GM18502 (cell line): ENCODE results near the gene SPOCD1.

Experiments used
- ATAC-seq: cut with Tn5 transposase; IDR thresholded peaks from one replicate; pipeline ENCODE4 v1.9.1; 2021; ENCODE audit warnings: mild to moderate bottlenecking; ENCODE audit not compliant: unreplicated experiment, poor library complexity

Gene SPOCD1

DNA sequence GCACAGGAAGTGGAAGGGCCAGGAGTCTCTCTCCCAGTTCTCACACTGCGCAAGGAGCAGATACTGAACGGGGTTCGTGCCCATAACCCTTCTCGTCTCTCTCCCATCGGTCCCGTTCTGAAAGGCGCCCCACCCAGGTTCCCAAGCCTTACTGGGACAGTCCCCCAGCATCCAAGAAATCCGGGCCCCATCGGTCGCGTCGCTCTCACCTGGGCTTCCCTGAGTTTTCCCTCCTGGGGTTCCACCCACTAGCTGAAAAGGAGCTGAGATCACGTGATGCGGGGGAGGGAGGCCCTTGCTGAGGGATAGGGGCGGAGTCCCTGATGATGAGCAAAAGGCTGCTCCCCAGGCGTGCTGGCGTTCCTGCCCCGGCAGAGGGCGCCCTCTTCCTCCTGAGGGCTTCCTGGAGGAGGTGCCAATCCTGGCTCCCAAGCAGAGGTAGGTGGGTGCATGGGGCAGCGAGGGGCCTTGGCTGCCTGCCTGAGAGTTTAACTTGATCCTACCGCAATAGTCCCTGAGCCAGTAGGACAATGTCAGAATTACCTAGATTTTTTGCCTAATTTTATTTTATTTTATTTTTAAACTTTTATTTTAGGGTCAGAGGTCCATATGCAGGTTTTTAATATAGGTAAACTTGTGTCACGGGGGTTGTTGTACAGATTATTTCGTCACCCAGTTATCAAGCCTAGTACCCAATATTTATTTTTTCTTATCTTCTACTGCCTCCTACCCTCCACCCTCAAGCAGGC, at the start of gene SPOCD1:
Gene SPOCD1, minus strand, starts transcription at position 271 of the 749 bp plus-strand sequence. CDS start 689 bp downstream, outside the sequence.
- ATAC-seq, result no peak

DNA sequence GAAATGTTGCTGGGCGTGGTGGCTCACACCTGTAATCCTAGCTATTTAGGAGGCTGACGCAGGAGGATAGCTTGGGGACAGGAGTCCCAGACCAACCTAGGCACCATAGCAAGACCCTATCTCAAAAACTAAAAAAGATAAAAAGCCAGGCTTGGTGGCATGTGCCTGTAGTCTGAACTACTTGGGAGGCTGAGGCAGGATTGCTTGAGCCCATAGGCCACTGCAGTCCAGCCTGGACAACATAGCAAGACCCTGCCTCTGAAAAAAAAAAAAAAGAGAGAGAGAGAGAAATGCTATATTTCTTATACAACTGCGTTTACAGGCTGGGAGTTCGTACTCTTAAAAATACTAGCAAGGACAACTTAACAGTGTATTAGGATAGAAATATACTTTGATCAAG, 46.2 kb upstream of the SPOCD1 start:
- no peak for ATAC-seq

DNA sequence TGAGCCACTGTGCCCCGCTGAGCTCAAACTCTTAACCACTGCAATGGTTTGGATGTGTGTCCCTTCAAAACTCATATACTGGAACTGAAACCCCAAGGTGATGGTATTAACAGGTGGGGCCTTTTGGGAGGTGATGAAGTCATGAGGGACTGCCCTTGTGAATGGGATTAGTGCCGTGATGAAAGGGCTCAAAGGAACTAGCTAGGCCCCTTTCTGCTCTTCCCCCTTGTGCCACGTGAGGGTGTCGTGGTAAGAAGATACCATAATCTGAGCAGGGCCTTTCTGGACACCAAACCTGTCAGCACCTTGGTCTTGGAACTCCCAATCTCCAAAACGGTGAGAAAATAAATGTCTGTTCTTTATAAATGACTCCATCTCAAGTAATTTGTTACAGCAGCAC, 45.5 kb upstream of the SPOCD1 start:
- no peak for ATAC-seq

DNA sequence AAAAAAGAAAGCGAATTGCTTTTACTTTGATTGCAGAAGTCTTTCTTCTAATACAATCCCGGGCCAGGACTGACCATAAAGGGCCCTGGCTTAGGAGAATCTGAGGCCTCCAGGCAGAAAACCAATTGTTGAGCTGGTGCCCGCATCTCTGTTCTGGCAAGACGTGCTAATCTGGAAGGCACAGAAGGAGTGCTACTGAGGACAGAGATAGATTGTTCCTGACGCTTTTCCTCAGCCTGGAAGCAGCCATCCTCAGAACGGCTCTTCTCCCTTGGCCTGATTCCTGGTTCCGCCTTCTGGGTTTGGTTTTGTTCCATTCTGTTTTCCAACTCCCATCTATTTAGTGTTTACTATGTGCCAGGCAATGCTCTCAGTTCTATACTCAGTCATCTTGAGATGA, 44.8 kb upstream of the SPOCD1 start:
- no peak for ATAC-seq

DNA sequence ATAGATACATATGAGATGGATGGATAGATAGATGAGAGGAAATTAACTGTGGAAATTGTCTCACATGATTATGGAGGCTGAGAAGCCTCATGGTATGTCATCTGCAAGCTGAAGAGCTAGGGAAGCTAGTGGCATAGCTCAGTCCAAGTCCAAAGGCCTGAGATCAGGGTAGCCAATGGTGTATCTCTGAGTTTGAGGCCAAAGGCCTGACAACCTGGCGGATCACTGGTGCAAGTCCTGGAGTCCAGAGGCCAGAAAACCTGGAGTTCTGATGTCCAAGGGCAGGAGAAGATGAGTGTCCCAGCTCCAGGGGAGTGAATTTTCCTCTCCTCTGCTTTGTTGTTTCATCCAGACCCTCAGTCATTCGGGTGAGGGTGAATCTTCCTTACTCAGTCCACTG, 43.9 kb upstream of the SPOCD1 start:
- no peak for ATAC-seq

DNA sequence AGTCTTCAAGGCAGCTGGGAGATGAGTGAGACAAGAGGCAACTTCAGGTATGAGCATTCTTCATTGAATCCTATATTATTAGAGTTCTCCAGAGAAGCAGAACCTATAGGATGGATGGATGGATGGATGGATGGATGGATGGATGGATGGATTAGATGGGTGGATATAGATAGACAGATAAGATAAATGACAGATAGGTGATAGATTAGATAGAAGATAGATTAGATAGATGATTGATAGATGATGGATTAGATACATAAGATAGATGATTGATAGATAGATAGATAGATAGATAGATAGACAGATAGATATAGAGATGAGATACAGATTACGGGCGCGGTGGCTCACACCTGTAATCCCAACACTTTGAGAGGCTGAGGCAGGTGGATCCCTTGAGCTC, 43.2 kb upstream of the SPOCD1 start:
- ATAC-seq, result no peak

DNA sequence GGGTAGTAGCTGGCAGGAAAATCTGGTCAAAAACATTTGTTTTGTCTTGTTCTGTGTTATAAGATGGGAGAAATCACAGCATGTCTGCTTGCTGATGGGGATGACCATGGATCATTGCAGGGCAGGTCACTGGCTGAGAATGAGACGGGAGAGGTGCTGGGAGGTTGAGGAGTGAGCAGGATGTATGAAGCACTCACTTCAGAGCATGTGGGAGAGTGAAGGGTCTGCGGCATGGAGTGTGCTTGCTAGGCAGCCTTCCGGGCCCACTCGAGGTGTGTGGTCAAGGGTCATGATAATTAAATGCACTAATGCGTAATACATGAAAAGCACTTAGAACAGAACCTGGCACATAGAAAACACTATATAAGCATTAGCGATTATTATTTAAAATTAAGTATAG, 42.0 kb upstream of the SPOCD1 start:
- no peak for ATAC-seq

DNA sequence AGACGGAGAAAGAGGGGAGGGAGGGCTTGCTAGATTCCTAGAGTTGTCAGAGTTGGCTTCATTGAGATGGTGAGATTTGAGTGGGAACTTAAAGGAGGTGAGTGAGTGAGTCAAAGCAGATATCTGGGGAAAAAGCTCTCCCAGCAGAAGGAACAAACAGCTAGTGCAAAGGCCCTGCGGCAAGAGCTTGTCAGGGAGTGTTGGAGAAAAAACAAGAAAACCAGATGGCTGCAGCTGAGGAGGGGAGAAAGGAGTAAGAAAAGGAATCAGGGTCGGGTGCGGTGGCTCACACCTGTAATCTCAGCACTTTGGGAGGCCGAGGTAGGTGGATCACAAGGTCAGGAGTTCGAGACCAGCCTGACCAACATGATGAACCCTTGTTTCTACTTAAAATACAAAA, 40.3 kb upstream of the SPOCD1 start:
- no peak for ATAC-seq

DNA sequence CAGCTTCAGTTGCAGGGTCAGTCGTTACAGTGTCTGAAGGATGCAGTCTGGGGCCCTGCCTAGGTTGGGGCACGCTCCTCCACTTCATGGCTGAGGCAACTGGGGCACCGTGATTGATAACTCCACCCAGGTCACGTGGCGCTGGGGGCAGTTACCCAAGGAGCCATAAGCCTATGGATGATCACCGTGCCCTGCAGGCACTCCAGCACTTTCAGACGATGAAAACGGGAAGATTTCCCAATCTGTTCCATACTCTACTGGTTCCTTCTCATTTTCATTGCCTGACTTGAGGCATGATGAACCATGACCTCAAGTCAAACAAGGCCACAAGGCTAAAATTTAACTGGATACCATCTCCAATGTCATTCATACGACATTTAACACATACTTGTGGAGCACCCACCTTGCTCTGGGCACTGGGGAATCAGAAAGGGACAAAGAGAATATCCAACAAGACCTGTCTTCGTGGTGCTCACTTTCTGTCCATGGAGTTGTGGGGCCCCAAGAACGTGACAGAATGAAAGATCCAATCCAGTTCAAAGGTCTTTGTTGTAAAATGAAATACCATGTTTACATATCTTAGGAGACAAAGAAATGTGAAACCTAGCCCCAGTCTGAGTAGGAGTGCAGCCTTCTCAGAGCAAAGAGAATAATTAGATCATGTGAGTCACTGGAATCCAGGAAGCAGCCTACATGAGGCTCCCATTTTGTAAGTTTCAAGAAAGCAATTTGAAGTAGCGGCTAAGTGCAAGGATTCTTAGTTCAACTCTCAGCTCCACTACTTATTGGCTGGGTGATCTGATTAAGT, 39.4 kb upstream of the SPOCD1 start:
- no peak for ATAC-seq

DNA sequence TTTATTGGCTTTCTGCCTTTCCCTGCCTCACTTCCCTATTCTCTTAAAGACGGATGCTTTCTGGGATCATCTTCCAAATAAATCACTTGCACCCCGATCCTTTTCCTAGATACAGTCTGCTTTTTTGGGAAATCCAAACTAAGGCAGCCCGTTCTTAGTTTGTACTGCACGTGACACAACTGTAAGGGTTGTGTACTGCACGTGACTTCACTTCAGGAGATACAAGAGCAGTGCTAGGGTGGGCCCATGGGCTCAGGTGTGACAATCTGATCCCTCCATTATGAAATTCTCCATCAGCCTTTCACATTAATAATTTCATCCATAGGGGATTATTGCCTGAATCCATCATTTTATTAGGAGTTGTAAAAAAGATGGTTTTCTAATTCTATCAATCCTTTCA, 33.8 kb upstream of the SPOCD1 start:
- ATAC-seq, result no peak

DNA sequence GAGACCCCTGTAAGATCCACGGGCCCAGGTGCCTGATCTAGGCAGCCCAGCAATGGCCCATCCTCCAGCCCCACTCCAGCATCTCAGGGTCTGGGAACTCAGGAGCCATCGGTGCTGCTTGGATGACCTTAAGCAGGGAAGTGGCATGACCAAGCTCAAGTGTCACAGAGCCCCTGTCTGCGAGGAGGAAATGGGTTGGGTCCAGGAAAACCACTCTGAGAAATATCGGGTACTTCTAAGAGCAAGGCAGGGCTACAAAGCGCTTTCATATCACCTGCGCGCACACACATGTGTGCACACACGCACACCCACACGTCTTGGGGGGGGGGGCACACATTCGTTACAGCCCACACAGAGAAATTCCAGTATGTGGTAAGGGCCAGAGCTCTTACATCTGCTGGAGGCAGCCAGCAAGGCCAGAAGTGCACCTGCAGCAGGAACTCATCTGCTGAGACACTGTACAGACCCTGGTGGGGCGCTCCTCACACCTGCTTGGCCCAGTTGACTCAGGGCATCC, 32.6 kb upstream of the SPOCD1 start:
- no peak for ATAC-seq

DNA sequence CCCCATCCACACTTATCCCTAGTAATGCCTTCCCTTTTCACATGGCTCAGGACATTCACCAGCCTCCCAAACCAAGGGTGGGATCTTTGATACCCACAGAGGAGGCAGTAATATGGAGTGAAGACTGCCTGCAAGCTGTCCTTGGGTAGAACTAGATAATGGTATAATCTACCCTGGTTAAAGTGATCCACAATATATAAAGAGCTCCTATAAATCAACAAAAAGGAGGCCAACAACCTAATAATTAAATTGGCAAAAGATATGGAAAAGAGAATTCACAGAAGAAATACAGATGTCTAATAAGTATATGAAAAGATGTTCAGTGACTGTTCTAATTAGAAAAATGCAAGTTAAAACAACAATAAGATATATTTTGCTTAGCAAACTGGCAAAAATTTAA, 30.7 kb upstream of the SPOCD1 start:
- no peak for ATAC-seq

DNA sequence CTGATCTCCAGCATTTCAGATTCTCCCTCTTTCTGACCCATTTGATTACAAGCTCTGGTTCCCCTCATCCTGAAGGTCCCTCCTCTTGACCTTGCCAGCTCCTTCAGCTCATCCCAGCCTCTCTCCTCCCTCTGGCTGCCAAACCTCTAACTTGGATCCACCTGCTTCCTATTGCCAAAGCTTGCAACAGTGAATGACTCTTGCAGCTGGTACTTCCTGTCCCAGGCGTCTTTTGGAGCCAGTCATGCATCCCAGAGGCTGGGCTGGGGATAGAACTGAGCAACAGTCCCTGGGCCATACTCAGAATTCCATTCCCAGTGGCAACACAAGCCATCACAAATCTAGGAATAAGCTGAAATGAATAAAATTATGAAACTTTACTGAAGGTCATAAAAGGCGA, 27.7 kb upstream of the SPOCD1 start:
- no peak for ATAC-seq

DNA sequence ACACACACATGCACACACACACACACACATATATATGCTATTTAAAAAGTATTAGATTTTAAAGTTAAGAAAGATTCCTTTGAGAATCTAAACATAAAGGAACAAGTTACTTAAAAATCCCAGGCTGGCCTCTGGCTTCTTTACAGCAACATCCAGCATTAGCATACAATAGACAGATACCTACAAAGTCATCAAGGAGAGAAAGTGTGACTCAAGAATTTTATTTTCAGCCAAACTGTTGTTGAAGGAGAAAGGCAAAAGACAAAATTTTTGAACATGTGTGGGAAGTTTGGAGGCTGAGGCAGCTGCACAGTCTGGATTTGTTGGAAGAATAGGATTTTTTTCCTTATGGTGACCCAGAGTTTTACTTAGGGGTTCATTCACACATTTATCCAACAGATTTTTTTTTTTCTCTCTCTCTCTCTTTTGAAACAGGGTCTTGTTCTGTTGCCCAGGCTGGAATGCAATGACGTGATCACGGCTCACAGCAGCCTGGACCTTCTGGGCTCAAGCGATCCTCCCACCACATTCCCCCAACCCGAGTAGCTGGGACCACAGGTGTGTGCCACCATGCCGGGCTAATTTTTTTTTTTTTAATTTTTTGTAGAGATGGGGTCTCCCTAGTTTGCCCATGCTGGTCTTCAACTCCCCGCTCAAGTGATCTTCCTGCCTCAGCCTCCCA, 24.0 kb upstream of the SPOCD1 start:
- no peak for ATAC-seq

DNA sequence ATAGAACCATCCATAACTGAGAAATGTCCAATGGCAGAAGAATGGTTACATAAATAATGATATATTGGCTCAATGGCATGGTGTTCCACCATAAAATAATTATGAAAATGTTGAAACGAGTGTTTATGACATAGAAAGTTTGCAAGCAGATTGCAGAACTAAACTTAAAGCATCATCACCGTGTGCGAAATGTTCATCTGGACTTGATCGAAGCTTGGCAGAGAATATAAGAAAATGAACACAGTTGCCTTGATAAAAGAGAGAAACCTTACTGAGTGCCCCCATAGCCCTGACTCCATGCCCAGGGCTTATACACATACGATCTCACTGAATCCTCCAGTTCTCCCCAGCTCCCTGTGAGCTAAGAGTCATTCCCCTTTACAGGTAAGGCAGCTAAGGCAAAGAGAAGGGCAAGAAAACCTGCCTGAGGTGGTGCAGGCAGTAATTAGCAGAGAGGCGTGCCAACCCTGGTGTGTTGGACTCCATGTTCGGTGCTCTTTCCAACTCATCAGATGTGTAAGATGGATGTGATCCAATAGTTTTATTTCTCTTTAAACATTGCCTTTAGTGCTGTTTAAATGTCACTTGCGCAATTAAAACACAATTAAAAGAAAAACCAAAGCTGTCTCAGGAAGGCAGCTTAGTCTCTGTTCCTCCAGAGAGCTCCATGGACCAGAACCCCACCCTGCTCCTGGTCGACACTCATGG, 21.8 kb upstream of the SPOCD1 start:
- ATAC-seq, result no peak

DNA sequence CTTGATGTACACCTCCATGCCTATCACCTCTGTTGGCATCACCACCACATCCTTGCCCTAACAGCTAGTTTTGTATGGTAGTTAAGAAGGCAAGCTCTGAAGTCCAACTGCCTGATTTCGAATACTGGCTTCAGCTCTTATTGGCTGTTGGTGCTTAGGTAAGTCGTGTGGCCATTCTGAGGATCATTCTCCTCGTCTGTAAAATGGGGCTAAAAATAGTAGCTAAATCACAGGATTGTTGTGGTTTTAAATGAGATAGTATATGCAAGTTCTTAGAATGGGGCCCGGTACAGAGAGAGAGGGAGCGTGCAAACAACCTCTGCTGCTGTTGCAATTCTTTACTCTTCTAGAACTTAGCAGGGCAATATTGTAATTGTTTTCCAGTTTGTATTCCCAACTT, 20.8 kb upstream of the SPOCD1 start:
- no peak for ATAC-seq

DNA sequence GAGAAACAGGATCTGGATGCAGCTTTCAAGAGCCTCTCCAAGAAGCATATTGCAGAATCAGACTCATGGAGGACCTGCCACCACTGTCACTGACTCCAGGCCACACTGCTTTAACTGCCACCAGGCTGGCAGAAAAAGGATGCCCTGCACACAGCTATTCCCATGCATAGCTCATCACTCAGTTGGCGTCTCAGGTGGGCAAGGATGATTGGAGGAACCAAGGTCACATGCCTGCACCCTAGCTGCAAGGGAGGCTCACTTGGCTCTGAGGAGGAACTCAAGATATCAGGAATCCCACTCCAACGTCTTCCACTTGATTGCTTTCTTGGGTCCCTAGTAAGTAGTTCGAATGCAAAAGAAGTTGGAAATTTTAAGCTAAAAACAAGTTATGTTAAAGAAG, 19.6 kb upstream of the SPOCD1 start:
- ATAC-seq, result no peak

DNA sequence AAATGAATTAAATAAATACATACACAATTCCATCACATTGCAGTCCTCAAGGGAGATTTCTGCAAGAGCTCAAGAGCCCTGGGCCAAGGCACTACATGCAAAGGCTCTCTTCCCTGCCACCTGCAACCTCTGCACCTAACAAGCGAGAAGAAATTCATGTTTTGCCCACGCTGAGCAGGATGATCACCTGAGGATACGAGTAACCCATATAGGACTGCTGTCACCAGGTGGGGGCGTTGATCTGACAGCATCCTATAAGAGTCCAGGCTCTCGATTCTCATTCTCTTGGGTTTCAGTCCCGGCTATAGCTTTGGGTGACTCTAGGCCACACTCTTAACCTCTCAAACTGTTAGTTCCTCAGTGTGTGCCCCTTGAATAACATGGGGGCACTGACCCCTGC, 18.7 kb upstream of the SPOCD1 start:
- ATAC-seq, result no peak

DNA sequence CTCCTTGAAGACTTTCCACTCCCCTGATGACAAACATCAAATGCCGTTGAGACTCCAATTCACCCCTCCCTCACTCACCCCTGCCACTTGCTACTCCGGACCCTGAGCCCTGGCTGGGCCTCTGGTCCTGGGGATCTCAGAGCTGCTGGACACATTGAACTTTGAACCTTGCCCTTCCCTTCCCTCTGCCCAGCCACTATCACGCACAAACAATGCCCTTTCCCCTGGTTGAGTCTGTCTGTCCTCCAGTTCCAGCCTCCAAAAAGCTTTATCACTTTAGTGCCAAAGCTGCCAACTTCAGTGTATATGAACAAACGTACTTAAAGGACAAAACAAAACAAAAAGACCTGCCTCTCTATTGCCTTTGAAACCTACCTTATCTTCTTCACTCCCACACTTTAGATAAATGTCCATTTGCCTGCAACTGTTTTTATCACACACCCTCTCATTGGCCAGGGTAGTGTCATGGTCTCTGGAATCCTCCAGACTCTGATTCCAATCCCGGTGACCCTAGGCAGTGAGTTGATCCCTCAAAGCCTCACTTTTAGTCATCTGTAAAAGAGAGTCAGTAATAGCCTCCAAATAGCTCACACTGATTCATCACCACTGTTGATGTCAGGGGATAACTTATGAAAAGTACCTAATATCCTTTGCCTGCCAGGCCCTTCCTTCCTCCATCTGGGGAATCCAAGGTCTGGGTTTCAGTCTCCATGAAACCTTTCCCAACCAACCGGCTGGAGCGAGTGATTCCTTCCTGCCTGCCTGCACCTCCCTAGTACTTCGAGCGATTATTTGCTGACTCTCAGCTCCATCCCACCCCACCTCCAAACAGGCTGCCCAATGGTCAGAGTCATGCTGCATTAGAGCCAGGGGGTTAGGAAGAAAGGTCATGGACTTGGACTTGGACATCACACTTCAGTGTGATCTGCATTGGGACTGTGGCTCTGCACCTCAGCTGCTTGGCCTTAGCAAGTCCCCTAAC, 15.9 kb upstream of the SPOCD1 start:
- ATAC-seq, result no peak
